HG03095 (cell line): Measurements from ENCODE around the gene VCAM1.
"Not testable (repeated sequence)": the region's sequence is repeated elsewhere in the genome, so short reads cannot be mapped to it uniquely, and the experiment has no call there.

Source experiments
- ATAC-seq: cut with Tn5 transposase; IDR thresholded peaks from one replicate; pipeline ENCODE4 v1.9.1; 2021; ENCODE audit warnings: moderate library complexity; ENCODE audit not compliant: unreplicated experiment

VCAM1 gene

DNA sequence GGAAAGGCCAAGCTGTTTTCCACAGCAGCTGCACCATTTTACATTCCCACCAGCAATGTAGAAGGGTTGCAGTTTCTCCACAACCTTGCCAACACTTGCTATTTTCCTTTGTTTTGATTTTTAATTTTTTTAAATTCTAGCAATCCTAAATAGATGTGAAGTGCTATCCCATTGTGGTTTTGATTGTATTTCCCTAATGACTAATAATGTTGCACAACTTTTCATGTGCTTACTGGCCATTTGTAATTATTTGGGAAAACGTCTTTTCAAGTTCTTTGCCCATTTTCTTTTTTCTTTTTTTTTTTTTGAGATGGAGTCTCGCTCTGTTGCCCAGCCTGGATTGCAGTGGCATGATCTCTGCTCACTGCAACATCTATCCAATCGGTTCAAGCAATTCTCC lies 53.9 kb downstream of the VCAM1 start:
- ATAC-seq, result no peak

DNA sequence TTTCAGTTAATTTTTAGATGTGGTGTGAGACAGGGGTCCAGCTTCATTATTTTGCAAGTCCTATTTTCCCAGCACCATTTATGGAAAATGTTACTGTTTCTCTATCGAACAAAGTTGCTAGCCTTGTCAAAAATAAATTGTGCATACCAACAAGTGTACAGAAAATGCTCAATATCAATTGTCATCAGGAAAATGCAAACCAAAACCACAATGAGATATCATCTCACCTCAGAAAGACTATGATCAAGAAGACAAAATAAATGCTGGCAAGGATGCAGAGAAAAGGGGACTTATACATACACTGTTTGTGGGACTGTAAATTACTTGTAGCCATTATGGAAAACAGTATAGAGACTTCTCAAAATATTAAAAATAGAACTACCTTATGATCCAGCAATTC lies 54.8 kb downstream of the VCAM1 start:
- no peak for ATAC-seq

DNA sequence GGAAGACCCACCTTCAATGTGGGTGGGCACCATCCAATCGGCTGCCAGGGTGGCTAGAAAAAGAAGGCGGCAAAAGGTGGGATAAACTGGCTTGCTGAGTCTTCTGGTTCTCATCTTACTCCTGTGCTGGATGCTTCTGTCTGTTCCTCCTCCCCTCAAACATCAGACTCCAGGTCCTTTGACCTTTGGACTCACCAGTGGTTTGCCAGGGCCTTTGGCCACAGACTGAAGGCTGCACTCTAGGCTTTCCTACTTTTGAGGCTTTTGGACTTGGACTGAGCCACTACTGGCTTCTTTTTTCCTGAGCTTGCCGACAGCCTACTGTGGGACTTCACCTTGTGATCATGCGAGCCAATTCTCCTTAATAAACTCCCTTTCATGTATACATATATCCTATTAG lies 55.9 kb downstream of the VCAM1 start:
- ATAC-seq, result no peak

DNA sequence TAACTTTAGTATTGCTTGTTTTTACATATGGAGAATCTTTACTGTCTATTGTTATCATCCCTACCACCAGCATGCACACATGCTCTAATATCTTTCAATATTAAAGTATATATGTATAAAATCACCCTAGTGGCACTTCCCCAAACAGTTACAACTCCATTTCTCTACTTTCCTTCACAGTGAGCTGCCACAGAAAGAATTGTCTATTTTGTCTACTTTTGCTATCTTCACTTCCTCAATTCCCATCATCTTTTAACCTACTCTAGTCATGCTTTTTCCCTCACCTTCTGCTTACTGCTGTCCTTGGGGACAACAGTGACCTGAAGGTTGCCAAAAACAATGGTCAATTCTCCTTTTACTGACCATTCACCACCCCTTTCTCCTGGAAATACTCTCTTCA lies 59.2 kb downstream of the VCAM1 start:
- no peak for ATAC-seq

DNA sequence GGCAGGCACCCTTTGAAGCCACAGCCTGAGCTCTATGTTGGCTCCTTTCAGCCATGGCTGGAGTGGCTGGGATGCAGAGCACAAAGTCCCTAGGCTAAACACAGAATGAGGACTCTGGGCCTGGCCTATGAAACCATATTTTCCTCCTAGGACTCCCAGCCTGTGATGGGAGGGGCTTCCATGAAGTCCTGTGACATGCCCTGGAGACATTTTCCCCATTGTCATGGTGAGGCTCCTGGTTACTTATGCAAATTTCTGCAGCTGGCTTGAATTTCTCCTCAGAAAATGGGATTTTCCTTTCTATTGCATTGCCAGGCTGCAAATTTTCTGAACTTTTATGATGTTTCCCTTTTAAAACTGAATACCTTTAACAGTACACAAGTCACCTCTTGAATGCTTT lies 61.3 kb downstream of the VCAM1 start:
- no peak for ATAC-seq

DNA sequence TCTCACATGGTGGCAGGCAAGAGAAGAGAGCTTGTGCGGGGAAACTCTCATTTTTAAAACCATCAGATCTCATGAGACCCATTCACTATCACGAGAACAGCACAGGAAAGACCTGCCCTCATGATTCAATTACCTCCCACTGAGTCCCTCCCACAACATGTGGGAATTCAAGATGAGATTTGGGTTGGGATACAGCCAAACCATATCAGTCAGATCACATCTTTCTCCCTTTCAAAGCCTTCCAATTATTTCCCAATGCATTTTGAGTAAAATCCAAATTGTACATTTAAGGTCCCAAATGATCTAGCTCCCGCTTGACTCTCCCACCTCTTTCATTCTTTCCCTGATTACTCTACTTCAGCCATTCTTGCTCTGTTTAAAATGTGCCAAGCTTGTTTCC lies 62.2 kb downstream of the VCAM1 start:
- ATAC-seq, result not testable (repeated sequence)

DNA sequence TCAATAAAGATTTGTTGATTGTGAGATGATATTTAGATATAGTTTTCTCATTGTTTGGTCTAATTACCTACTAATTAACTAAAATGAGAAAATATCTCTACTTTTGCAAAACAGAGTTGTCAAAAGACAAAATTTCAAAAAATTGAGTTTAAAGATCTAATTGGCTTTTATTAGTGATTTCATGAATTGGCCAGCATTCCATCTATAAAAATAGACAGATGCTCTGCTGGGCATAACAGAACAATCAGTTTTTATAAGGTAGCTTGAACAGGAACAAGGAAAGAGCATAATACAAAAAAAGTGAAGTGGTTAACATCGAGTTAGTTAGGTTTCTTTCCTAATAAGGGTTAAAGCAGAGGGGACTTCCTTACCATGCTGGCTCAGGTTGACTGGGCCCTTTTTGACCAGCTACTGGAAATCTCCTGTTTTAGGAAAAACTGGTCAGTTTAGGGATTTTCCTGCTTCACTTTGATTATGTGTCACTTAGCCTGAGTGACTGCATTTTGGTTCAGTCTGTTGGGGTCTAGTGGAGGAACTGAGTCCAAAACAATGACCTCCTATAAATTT lies 63.0 kb downstream of the VCAM1 start:
- ATAC-seq, result no peak

DNA sequence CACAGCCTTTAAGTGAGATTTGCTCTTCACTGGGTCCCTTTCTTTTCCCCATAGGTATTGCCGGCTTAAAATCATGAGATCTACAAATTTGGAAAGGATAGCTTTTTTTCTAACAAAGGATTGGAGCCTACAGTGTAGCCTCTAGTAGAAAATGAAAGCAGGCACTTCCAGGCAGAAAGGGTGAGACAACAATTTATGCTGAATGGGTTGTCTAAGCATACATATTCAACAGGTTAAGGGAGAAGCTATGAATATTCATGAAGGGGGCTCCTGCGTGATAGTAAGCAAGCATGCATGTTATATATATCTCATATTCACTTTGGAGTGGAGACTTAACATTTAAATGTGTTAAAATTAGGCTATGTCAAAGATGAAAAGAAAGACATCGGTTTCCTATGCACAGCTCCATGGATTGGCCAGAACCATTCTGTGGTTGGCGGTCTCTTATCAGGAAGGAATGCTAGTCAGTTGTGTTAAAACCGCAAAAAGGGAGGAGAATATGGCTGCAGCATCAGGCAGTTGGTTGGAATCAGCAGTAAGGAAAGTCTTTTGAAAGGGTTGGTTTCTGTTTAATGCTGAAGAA lies 66.0 kb downstream of the VCAM1 start:
- ATAC-seq, result no peak

DNA sequence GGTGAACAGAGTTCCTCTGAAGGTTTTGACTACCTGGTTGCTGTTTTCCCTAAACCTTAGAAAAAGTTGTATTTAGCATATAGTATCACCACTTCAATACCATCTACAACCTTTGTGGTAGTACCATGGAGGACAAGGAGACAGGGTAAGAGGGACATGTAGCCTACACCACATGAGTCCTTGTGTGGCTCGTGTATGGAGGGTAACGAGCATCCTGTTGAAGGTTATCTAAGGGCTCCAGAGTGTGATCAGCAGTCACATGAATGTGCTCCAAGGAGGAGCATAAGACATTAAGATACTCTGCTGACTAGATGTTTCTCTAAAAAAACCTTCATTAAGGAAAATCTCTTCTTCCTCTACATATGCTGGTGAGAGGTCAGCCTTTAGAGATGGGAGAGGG lies 67.3 kb downstream of the VCAM1 start:
- ATAC-seq, result no peak
